Endothelial cell of umbilical vein (primary cell): ENCODE results near the gene RGS2. TPM values are rescaled to one million over a fixed set of nuclear protein-coding genes. Genes with fewer than 3 reads are reported as not detected.

ENCODE experiments used
- BruUV-seq: library from RNA; stranded (reverse); fragments of 400-500 nt; replicated peaks from 2 replicates; lab custom pipeline; 2021; lab: Mats Ljungman, UMichigan
- CTCF ChIA-PET: fragments of 300-600, 350-600 bp; sonication (Branson Sonifier 250); formaldehyde crosslinking; loops from one replicate; lab custom pipeline; 2021; ENCODE audit warnings: antibody characterized with exemption, inconsistent platforms; lab: Charles Lee
- POLR2A ChIA-PET: fragments of 300-600, 350-600 bp; sonication (Branson Sonifier 250); formaldehyde crosslinking; loops from one replicate; lab custom pipeline; 2021; ENCODE audit warnings: antibody characterized with exemption, inconsistent platforms; lab: Charles Lee
- DNase-seq: peaks from one replicate; pipeline ENCODE4 v3.0.0-alpha.2; 2011; ENCODE audit warnings: low read depth, low spot score
- FAIRE-seq: peaks from 2 replicates; lab custom pipeline; 2011; peaks lifted over from hg19 to GRCh38; lab: Jason Lieb, UNC
- H2AFZ ChIP-seq: 2 replicates; pipeline ENCODE4 v1.6.0; 2012; ENCODE audit warnings: low read depth, low read length, control low read depth, inconsistent platforms
- H3K27ac ChIP-seq: 2 replicates; pipeline ENCODE4 v1.5.1; 2011; ENCODE audit warnings: low read depth, mild to moderate bottlenecking, control low read depth, low read length, moderate library complexity; ENCODE audit not compliant: insufficient read depth
- H3K27me3 ChIP-seq, 2 experiments: 2 replicates each; pipeline versions ENCODE4 v1.6.0 to v1.6.1; 2011; ENCODE audit warnings: low read length in 2 of 2, mixed read lengths in 1 of 2; ENCODE audit not compliant: control insufficient read depth in 2 of 2, insufficient read depth in 2 of 2
- H3K36me3 ChIP-seq, 2 experiments: 2 replicates in 1 of 2; 3 replicates in 1 of 2; pipeline ENCODE4 v1.5.1; 2011; ENCODE audit warnings: low read length in 2 of 2, mild to moderate bottlenecking in 1 of 2, moderate library complexity in 1 of 2; ENCODE audit not compliant: control insufficient read depth in 2 of 2, insufficient read depth in 2 of 2; ENCODE audit errors: extremely low read depth in 1 of 2
- H3K4me1 ChIP-seq: 3 replicates; pipeline ENCODE4 v1.5.1; 2011; ENCODE audit warnings: mild to moderate bottlenecking, low read length; ENCODE audit not compliant: control insufficient read depth, insufficient read depth; ENCODE audit errors: extremely low read depth
- H3K4me2 ChIP-seq: 2 replicates; pipeline ENCODE4 v1.6.1; 2011; ENCODE audit warnings: low read length, control low read depth, mixed read lengths; ENCODE audit not compliant: insufficient read depth
- H3K4me3 ChIP-seq, 3 experiments: fragments of 200-600 bp in 1 of 3; sonication (generic), shearing (Covaris generic) in 1 of 3; replicated peaks in 1 of 3; 2 replicates each; pipeline ENCODE4 v1.5.1; 2011 to 2016; ENCODE audit warnings: control low read depth in 3 of 3, low read length in 3 of 3, mild to moderate bottlenecking in 2 of 3, inconsistent platforms in 1 of 3, low read depth in 1 of 3, moderate library complexity in 1 of 3; ENCODE audit not compliant: insufficient read depth in 1 of 3
- H3K79me2 ChIP-seq: 2 replicates; pipeline ENCODE4 v1.6.0; 2012; ENCODE audit warnings: low read length, inconsistent platforms; ENCODE audit not compliant: control insufficient read depth, insufficient read depth
- H3K9ac ChIP-seq: replicated peaks from 2 replicates; pipeline ENCODE3; 2011; ENCODE audit warnings: low read length, control low read depth; ENCODE audit not compliant: insufficient read depth; ENCODE audit errors: extremely low read depth
- H3K9me1 ChIP-seq: replicated peaks from 3 replicates; pipeline ENCODE4 v1.6.0; 2011; ENCODE audit warnings: mild to moderate bottlenecking, low read length; ENCODE audit not compliant: control insufficient read depth, insufficient read depth; ENCODE audit errors: extremely low read depth
- H3K9me3 ChIP-seq: replicated peaks from 2 replicates; pipeline ENCODE4 v1.5.1; 2012; ENCODE audit warnings: low read length, inconsistent platforms; ENCODE audit not compliant: control insufficient read depth, insufficient read depth
- H4K20me1 ChIP-seq: replicated peaks from 2 replicates; pipeline ENCODE3; 2011; ENCODE audit warnings: mild to moderate bottlenecking, low read length; ENCODE audit not compliant: control insufficient read depth, insufficient read depth; ENCODE audit errors: extremely low read depth
- CTCF ChIP-seq, 2 donors: IDR thresholded peaks; 1 replicate in 1 of 2; 2 replicates in 1 of 2; pipeline ENCODE4 v1.5.1; 2011; ENCODE audit warnings: low read length in 2 of 2, mild to moderate bottlenecking in 2 of 2, moderate library complexity in 2 of 2, control low read depth in 1 of 2, inconsistent platforms in 1 of 2, low read depth in 1 of 2; ENCODE audit not compliant: insufficient read depth in 1 of 2; ENCODE audit errors: extremely low read depth in 1 of 2
- EZH2 ChIP-seq: IDR thresholded peaks from 2 replicates; pipeline ENCODE4 v1.6.1; 2012; ENCODE audit warnings: borderline replicate concordance, low read depth, mild to moderate bottlenecking, moderate library complexity, low read length, inconsistent platforms; ENCODE audit not compliant: severe bottlenecking
- FOS ChIP-seq: IDR thresholded peaks from 2 replicates; pipeline ENCODE4 v1.6.1; 2011; ENCODE audit warnings: mild to moderate bottlenecking, low read length, moderate library complexity, borderline replicate concordance; ENCODE audit not compliant: insufficient read depth
- GATA2 ChIP-seq: IDR thresholded peaks from 2 replicates; pipeline ENCODE4 v1.7.0; 2011; ENCODE audit warnings: low read depth, mild to moderate bottlenecking, moderate library complexity, mixed read lengths, low read length; ENCODE audit not compliant: insufficient read length, insufficient read depth
- JUN ChIP-seq: IDR thresholded peaks from 2 replicates; pipeline ENCODE4 v1.6.1; 2011; ENCODE audit warnings: borderline replicate concordance, low read depth; ENCODE audit not compliant: insufficient read length, insufficient read depth
- MAX ChIP-seq: IDR thresholded peaks from 2 replicates; pipeline ENCODE4 v1.6.1; 2011; ENCODE audit not compliant: insufficient read depth, insufficient read length
- MYC ChIP-seq: IDR thresholded peaks from one replicate; pipeline ENCODE4 v1.6.1; 2011; ENCODE audit warnings: mild to moderate bottlenecking, low read depth, low read length
- POLR2A ChIP-seq: IDR thresholded peaks from 2 replicates; pipeline ENCODE4 v1.6.1; 2012; ENCODE audit warnings: low read depth, mild to moderate bottlenecking, control low read depth, low read length
- dilution Hi-C: fragments of 300-500 bp; cut with MboI; formaldehyde crosslinking; loops from one replicate; pipeline ENCODE4 v1.15.0; 2019; ENCODE audit warnings: low sequenced_read_pairs; ENCODE audit not compliant: extremely low pct_ligation_motif_present
- intact Hi-C: fragments of 100-400 bp; cut with micrococcal nuclease; formaldehyde crosslinking; loops from one replicate; pipeline ENCODE4 v1.10.0; 2022
- polyA plus RNA-seq, 4 experiments: library from polyadenylated mRNA; depleted of rRNA in 3 of 4; stranded (reverse) in 3 of 4; unstranded in 1 of 4; fragments of >200 nt; gene quantifications; 2 replicates each; pipeline versions ENCODE4 v1.2.1 to v1.2.3, GENCODE V29; 2011 to 2012; ENCODE audit warnings: missing spikeins in 1 of 4
- total RNA-seq: library from RNA; stranded (reverse); gene quantifications from 2 replicates; pipeline ENCODE4 v1.2.3, GENCODE V29; 2021

RGS2 gene
- total and polyA plus RNA-seq, 2 donors (not counting 3 experiments of a cell fraction or from before 2014, with no cell fraction given): 6.1 to 9.1 TPM

GRCh38 chr1:192768463-192768862, 40.4 kb upstream of the RGS2 start:
- ChIA-PET CTCF (no interaction called here), POLR2A (no interaction called here)
- DNase-seq: no peak
- no peaks in the 10 kb centered on the region for H3K79me2 ChIP-seq
- intact Hi-C loops: no loop called here
- H3K4me3 ChIP-seq: no peak overlapping the region
- BruUV-seq: no TSS peak
- H3K36me3 ChIP-seq: no peaks in the 10 kb centered on the region
- dilution Hi-C loops: no loop called here
- no peak overlapping the region for H3K9ac ChIP-seq
- FAIRE-seq: no peak
- H4K20me1 ChIP-seq: no peaks in the 10 kb centered on the region
- no peaks in the 10 kb centered on the region for H3K9me1 ChIP-seq
- no peaks in the 10 kb centered on the region for H3K9me3 ChIP-seq
- TF ChIP-seq JUN (no peak), FOS (no peak), MYC (no peak), GATA2 (no peak), CTCF (IDR thresholded peaks at IDR 0.05; ENCODE audit: extremely low read depth in 1 of 2, insufficient read depth in 1 of 2, low read depth in 1 of 2, low read length in 2 of 2) (no peak), EZH2 (no peak), POLR2A (no peak), MAX (no peak)
- no peak overlapping the region for H3K27ac ChIP-seq
- H3K4me1 ChIP-seq: no peaks in the 10 kb centered on the region
- H3K4me2 ChIP-seq: no peak overlapping the region
- H3K27me3 ChIP-seq: no peaks in the 10 kb centered on the region
- no peak overlapping the region for H2AFZ ChIP-seq
